SK-N-SH treated with all-trans-retinoic acid at 6 μM for 48 hours (cell line): Measurements from ENCODE around the gene NKD2.

Experiments used
- ATAC-seq: fragments of 200-7000 bp; cut with Tn5 transposase; 3 replicates; pipeline ENCODE4 v1.9.1; 2020; ENCODE audit warnings: mild to moderate bottlenecking, moderate library complexity
- CREB5 ChIP-seq: fragments of 250-450 bp; sonication (Bioruptor Pico); IDR thresholded peaks from 2 replicates; pipeline ENCODE4 v1.5.1; 2020; ENCODE audit warnings: low read depth, mild to moderate bottlenecking, moderate library complexity
- CSDC2 ChIP-seq: fragments of 250-450 bp; sonication (Bioruptor Pico); IDR thresholded peaks from 2 replicates; pipeline ENCODE4 v1.5.0; 2020; ENCODE audit warnings: mild to moderate bottlenecking, moderate library complexity
- CSRNP3 ChIP-seq: fragments of 250-450 bp; sonication (Bioruptor Pico); IDR thresholded peaks from 2 replicates; pipeline ENCODE4 v1.5.1; 2021; ENCODE audit warnings: mild to moderate bottlenecking, moderate library complexity
- ESRRG ChIP-seq: fragments of 250-450 bp; sonication (Bioruptor Pico); IDR thresholded peaks from 2 replicates; pipeline ENCODE4 v1.6.1; 2021; ENCODE audit warnings: mild to moderate bottlenecking
- GLIS3 ChIP-seq: fragments of 250-450 bp; sonication (Bioruptor Pico); IDR thresholded peaks from 2 replicates; pipeline ENCODE4 v1.5.0; 2020; ENCODE audit warnings: mild to moderate bottlenecking, moderate library complexity
- OSR1 ChIP-seq: fragments of 250-450 bp; sonication (Bioruptor Pico); IDR thresholded peaks from 2 replicates; pipeline ENCODE4 v1.8.0; 2022; ENCODE audit warnings: moderate library complexity, mild to moderate bottlenecking, inconsistent platforms
- PATZ1 ChIP-seq: fragments of 250-450 bp; sonication (Bioruptor Pico); IDR thresholded peaks from 2 replicates; pipeline ENCODE4 v1.8.0; 2020; ENCODE audit warnings: mild to moderate bottlenecking, moderate library complexity, borderline replicate concordance
- POU6F1 ChIP-seq: fragments of 250-450 bp; sonication (Bioruptor Pico); IDR thresholded peaks from 2 replicates; pipeline ENCODE4 v1.8.0; 2021; ENCODE audit warnings: low read depth, mild to moderate bottlenecking, moderate library complexity, borderline replicate concordance
- PPARA ChIP-seq: fragments of 250-450 bp; sonication (Bioruptor Pico); IDR thresholded peaks from 2 replicates; pipeline ENCODE4 v1.5.0; 2020; ENCODE audit warnings: mild to moderate bottlenecking, borderline replicate concordance
- RARB ChIP-seq: fragments of 250-450 bp; sonication (Bioruptor Pico); IDR thresholded peaks from 2 replicates; pipeline ENCODE4 v1.8.0; 2021; ENCODE audit warnings: mild to moderate bottlenecking, moderate library complexity
- SNAI2 ChIP-seq: fragments of 250-450 bp; sonication (Bioruptor Pico); IDR thresholded peaks from 2 replicates; pipeline ENCODE4 v1.5.0; 2020; ENCODE audit warnings: mild to moderate bottlenecking, moderate library complexity
- TCF4 ChIP-seq: fragments of 250-450 bp; sonication (Bioruptor Pico); IDR thresholded peaks from 2 replicates; pipeline ENCODE4 v1.8.0; 2021; ENCODE audit warnings: mild to moderate bottlenecking, moderate library complexity, borderline replicate concordance
- TOX ChIP-seq: fragments of 250-450 bp; sonication (Bioruptor Pico); IDR thresholded peaks from 2 replicates; pipeline ENCODE4 v1.8.0; 2021; ENCODE audit warnings: mild to moderate bottlenecking, moderate library complexity, borderline replicate concordance
- ZC3H10 ChIP-seq: fragments of 250-450 bp; sonication (Bioruptor Pico); IDR thresholded peaks from 2 replicates; pipeline ENCODE4 v1.5.1; 2021; ENCODE audit warnings: mild to moderate bottlenecking, moderate library complexity
- ZFP3 ChIP-seq: fragments of 250-450 bp; sonication (Bioruptor Pico); IDR thresholded peaks from 2 replicates; pipeline ENCODE4 v1.5.0; 2020; ENCODE audit warnings: mild to moderate bottlenecking, moderate library complexity
- ZFP30 ChIP-seq: fragments of 450-650 bp; formaldehyde crosslinking; IDR thresholded peaks from 2 replicates; pipeline ENCODE4 v1.5.0; 2022; ENCODE audit warnings: mild to moderate bottlenecking, moderate library complexity
- ZNF565 ChIP-seq: fragments of 450-650 bp; formaldehyde crosslinking; conservative IDR thresholded peaks from 2 replicates; pipeline ENCODE4 v1.5.0; 2020; ENCODE audit warnings: low read depth, mild to moderate bottlenecking, moderate library complexity
- ZNF70 ChIP-seq: fragments of 450-650 bp; formaldehyde crosslinking; IDR thresholded peaks from 2 replicates; pipeline ENCODE4 v1.5.0; 2020; ENCODE audit warnings: mild to moderate bottlenecking, moderate library complexity
- ZNF8 ChIP-seq: fragments of 450-650 bp; formaldehyde crosslinking; IDR thresholded peaks from 2 replicates; pipeline ENCODE4 v1.5.0; 2020; ENCODE audit warnings: mild to moderate bottlenecking, moderate library complexity

The NKD2 gene

GRCh38 chr5:1074226-1074625, 65.6 kb downstream of the NKD2 start:
- TF ChIP-seq ZNF8 (CRISPR knock-in tag) (no peak), ESRRG (CRISPR knock-in tag) (no peak), ZC3H10 (CRISPR knock-in tag) (no peak), PPARA (CRISPR knock-in tag) (no peak), TCF4 (no peak), ZNF565 (CRISPR knock-in tag) (no peak), CSDC2 (CRISPR knock-in tag) (no peak), TOX (CRISPR knock-in tag) (no peak), GLIS3 (CRISPR knock-in tag) (no peak), SNAI2 (no peak), ZFP3 (CRISPR knock-in tag) (no peak), POU6F1 (CRISPR knock-in tag) (no peak), CSRNP3 (CRISPR knock-in tag) (no peak)
- no peak for ATAC-seq

GRCh38 chr5:1074816-1075554, 66.4 kb downstream of the NKD2 start:
- no peak for TF ChIP-seq ZNF70 (CRISPR knock-in tag)
- no peak for TF ChIP-seq POU6F1 (CRISPR knock-in tag)
- no peak for TF ChIP-seq CREB5
- no peak for TF ChIP-seq ZC3H10 (CRISPR knock-in tag)
- TF ChIP-seq OSR1 (CRISPR knock-in tag): no peak
- TF ChIP-seq ZNF565 (CRISPR knock-in tag): no peak
- TF ChIP-seq PATZ1 (CRISPR knock-in tag): no peak
- no peak for TF ChIP-seq CSDC2 (CRISPR knock-in tag)
- no peak for TF ChIP-seq CSRNP3 (CRISPR knock-in tag)
- TF ChIP-seq ZFP30 (CRISPR knock-in tag): no peak
- no peak for TF ChIP-seq PPARA (CRISPR knock-in tag)
- no peak for TF ChIP-seq RARB (CRISPR knock-in tag)
- no peak for TF ChIP-seq ZNF8 (CRISPR knock-in tag)
- TF ChIP-seq SNAI2: no peak
- TF ChIP-seq ESRRG (CRISPR knock-in tag): no peak
- TF ChIP-seq TOX (CRISPR knock-in tag): no peak
- no peak for ATAC-seq

GRCh38 chr5:1075555-1075881, 66.9 kb downstream of the NKD2 start:
- no peak for TF ChIP-seq POU6F1 (CRISPR knock-in tag)
- TF ChIP-seq PPARA (CRISPR knock-in tag): no peak
- TF ChIP-seq TOX (CRISPR knock-in tag): no peak
- ATAC-seq: no peak
